HEK293 (cell line): Measurements from ENCODE around the gene ELL2.

Experiments
- ELK4 ChIP-seq: IDR thresholded peaks from 2 replicates; pipeline ENCODE4 v1.6.1; 2011; ENCODE audit warnings: mild to moderate bottlenecking, low read depth, low read length, borderline replicate concordance
- ZNF274 ChIP-seq, 2 experiments: fragments of 200-500 bp in 1 of 2; fragments of 450-650 bp in 1 of 2; sonication (Bioruptor generic) in 1 of 2; formaldehyde crosslinking in 1 of 2; IDR thresholded peaks; 2 replicates each; pipeline versions ENCODE4 v1.5.1 to v1.6.1; 2014 to 2016; ENCODE audit warnings: borderline replicate concordance in 1 of 2, inconsistent platforms in 1 of 2, low read length in 1 of 2, missing biosample characterization in 1 of 2, missing genetic modification characterization in 1 of 2
- ZNF791 ChIP-seq: fragments of 450-650 bp; formaldehyde crosslinking; IDR thresholded peaks from 2 replicates; pipeline ENCODE4 v1.5.1; 2016; ENCODE audit warnings: missing biosample characterization, missing genetic modification characterization
- TF ChIP-seq, protein P1 (sequence below): fragments of 450-650 bp; formaldehyde crosslinking; IDR thresholded peaks from 2 replicates; pipeline ENCODE4 v1.5.1; 2016; ENCODE audit warnings: missing biosample characterization, missing genetic modification characterization

DNA sequence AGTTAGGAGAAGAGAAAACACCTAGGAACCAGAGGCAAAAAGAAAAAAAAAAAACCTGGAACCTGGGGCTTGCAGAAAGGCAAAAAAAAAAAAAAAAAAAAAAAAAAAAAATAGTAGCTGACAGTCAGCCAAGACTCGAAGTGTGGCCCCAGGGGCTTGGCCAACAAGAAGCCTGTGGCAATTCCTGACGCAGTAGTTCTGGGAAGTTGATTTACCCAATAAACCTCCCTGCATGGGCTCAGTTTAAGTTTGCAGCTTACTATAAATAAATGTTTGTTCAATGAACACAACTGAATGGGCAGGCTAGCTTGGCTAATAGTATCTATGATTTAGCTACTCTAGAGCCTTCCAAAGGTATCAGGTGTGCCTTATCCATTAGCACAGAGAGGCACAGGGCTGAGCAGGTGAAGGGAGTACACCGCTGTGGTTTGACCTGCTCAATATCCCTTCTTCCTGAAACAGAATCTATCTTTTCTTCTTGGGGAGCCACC is 117.9 kb downstream of the ELL2 start:
- TF ChIP-seq, protein P1, sequence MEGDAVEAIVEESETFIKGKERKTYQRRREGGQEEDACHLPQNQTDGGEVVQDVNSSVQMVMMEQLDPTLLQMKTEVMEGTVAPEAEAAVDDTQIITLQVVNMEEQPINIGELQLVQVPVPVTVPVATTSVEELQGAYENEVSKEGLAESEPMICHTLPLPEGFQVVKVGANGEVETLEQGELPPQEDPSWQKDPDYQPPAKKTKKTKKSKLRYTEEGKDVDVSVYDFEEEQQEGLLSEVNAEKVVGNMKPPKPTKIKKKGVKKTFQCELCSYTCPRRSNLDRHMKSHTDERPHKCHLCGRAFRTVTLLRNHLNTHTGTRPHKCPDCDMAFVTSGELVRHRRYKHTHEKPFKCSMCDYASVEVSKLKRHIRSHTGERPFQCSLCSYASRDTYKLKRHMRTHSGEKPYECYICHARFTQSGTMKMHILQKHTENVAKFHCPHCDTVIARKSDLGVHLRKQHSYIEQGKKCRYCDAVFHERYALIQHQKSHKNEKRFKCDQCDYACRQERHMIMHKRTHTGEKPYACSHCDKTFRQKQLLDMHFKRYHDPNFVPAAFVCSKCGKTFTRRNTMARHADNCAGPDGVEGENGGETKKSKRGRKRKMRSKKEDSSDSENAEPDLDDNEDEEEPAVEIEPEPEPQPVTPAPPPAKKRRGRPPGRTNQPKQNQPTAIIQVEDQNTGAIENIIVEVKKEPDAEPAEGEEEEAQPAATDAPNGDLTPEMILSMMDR (tag by site-specific recombination): no peak
- TF ChIP-seq ZNF274 (IDR thresholded peaks at IDR 0.05; ENCODE audit: low read length) (no peak), ZNF274 (tag by site-specific recombination; IDR thresholded peaks at IDR 0.05; ENCODE audit: borderline replicate concordance) (no peak), ELK4 (no peak), ZNF791 (tag by site-specific recombination) (no peak)
